GM19099 (cell line): Measurements from ENCODE around the gene ADGRV1.

Source experiments
- POLR2A ChIP-seq: IDR thresholded peaks from 3 replicates; pipeline ENCODE4 v1.6.1; 2011; ENCODE audit warnings: low read depth; ENCODE audit not compliant: insufficient read length; ENCODE audit errors: extremely low read depth

The ADGRV1 gene

GRCh38 chr5:90542827-90543519, 15.6 kb upstream of the ADGRV1 start:
- TF ChIP-seq POLR2A, result no peak

DNA sequence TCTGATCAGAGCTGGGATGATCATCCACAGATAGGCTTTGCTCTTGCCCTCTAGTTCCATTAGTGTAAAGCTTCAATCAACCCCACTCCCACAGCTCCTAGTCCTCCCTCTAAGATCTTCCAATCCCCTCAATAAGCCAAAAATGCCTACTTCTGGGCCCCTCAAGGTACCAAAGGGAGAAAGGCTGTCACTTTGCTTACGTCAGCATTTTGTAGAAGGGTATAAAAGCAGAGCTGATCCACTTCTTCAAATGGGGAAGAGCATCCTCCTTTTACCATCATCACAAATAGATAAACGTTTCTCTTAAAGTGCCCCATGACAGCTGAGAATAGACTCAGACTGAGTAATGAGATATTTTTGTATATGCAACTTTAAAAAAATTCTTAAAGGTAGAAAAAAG, 13.1 kb upstream of the ADGRV1 start:
- TF ChIP-seq POLR2A, result no peak

- TF ChIP-seq POLR2A, result no peak
These were observed 12.3 kb upstream of the ADGRV1 start for GRCh38 chr5:90546216-90546837.

DNA sequence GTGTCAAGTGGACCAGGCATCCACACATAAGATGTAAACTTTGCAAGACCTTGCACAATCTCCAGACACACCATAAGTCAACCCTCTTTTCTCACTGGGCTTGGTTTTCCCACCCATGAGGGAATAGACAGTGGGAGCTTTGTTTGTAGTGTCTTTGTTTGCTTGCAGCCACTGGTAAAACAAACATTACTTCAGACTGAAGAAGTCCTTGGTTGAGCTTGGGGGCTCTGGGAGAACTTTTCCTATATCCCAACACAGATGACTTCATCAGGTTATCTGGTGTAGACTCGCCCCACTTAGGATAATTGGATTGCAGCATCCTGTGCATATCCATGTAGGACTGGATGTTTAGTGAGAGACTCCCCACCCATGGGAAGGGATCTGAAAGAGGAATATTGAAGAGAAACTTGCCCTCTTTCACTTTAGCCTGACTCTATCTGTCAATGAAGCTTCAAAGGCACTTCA, 11.5 kb upstream of the ADGRV1 start:
- TF ChIP-seq POLR2A, result no peak

GRCh38 chr5:90548069-90548593, 10.5 kb upstream of the ADGRV1 start:
- TF ChIP-seq POLR2A, result no peak

GRCh38 chr5:90549223-90549622, 9.4 kb upstream of the ADGRV1 start:
- TF ChIP-seq POLR2A, result no peak

GRCh38 chr5:90549729-90550275, 8.8 kb upstream of the ADGRV1 start:
- no peak for TF ChIP-seq POLR2A

- TF ChIP-seq POLR2A, result no peak
These were observed 7.6 kb upstream of the ADGRV1 start for GRCh38 chr5:90550963-90551362.

GRCh38 chr5:90551376-90551775, 7.2 kb upstream of the ADGRV1 start:
- no peak for TF ChIP-seq POLR2A

- no peak for TF ChIP-seq POLR2A
These were observed 4.9 kb upstream of the ADGRV1 start for GRCh38 chr5:90553711-90554110.

DNA sequence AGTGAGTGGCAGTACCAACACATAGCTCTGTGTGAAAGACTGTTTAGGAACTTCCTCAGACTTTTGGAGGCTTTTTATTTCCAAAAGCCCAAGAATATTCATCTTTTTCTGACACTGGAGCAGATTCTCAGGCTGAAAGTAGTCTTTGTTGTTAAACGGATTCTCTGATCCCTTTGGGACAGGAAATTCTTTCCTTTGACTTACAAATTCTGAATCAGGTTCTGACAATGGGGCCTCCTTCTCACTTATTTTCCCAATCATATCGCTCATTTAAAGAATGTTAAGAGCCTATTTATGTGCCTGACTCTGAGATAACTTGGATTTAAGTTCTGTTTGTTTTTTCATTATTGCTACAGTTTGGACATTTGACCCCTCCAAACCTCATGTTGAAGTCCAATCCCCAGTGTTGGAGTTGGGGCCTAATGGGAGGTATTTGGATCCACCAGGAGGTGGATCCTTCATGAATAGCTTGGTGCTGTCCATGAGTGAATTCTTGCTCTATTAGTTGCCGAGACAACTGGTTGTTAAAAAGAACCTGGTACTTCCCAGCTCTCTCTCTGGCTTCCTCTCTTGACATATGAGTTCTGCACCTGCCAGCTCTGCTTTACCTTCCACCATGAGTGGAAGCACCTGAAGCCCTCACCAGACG, 4.1 kb upstream of the ADGRV1 start:
- TF ChIP-seq POLR2A, result no peak

DNA sequence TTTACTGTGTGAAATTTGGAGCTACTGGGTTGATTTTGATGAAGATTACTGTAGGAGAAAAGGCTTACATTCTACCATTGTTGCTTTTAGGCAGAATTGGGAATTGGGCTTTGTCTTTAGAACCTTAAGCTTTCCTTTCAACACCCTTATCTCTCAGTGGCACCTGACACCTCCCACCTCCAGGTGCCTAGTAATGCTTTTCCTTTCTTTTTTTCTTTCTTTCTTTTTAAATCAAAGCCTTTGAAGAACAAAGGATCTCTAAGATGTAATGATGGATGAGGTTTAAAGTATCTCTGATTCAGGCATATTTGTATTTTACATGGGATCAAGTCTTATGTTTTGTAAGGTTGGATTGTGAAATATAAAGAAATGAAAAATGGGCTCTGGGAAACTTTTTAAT, 2.9 kb upstream of the ADGRV1 start:
- no peak for TF ChIP-seq POLR2A

DNA sequence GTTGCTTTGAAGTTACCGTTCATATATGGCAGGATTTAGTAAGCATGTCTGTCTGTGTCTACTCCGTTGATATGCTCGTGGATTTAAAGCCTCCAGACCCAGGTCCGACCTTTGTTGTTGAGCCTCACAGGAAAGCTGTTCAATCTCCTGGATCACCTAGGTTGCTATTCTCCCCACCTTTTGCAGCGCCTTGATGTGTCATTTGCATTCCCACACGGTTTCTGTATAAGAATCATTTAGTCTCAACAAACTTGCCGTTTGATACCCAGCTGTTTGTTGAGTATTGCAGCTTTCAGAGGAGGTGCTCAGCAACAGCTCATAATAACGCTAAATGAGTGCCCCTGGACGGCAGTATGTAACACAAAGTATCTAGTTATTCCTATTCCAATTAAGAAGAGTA, 1.2 kb upstream of the ADGRV1 start:
- TF ChIP-seq POLR2A, result no peak

GRCh38 chr5:90557871-90558270, 726 bp upstream of the ADGRV1 start:
- no peak for TF ChIP-seq POLR2A

DNA sequence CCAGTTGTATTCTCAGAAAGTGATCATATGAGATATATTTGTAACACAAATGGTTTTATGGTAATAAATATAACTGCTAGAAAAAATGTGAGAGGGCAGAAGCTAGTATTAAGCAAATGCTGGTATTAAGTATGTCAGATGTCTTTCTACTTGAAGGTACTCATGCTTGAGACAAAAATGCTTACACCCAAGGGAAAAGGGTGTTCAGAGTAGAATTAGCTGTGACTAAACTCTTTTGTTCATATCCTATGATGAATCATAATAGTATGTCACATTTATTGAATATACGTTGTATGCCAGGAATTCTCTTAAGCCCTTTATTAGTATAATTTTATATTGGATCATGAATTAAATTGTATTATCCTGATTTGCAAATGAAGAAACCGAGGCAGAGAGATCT, 2.2 kb downstream of the ADGRV1 start:
- no peak for TF ChIP-seq POLR2A
